GDM1 (cell line): ENCODE results near the gene ZNF570.

Experiments
- DNase-seq: peaks from one replicate; lab custom pipeline; 2025; lab: John Stamatoyannopoulos, UW

The ZNF570 gene

GRCh38 chr19:37468961-37469777 lies at the start of gene ZNF570:
Gene ZNF570 (plus strand): TSS chr19:37469356. CDS start chr19:37470355, 999 bp downstream.
- DNase-seq, result peak; percentile 69

GRCh38 chr19:37452500-37453245 lies 16.5 kb upstream of the ZNF570 start:
- no peak for DNase-seq

GRCh38 chr19:37466277-37466797 lies 2.8 kb upstream of the ZNF570 start:
- no peak for DNase-seq

- peak; percentile 83 for DNase-seq
These were observed 2.2 kb upstream of the ZNF570 start, which contains the start of gene ZNF569 for GRCh38 chr19:37466798-37467607. Gene ZNF569 (minus strand): TSS chr19:37467444. CDS start chr19:37444921, 22,523 bp downstream.

- DNase-seq, result no peak
These were observed 1.5 kb upstream of the ZNF570 start for GRCh38 chr19:37467608-37468090.

GRCh38 chr19:37470216-37470615 lies 1.1 kb downstream of the ZNF570 start:
- no peak for DNase-seq

- DNase-seq, result no peak
These were observed 3.0 kb downstream of the ZNF570 start for GRCh38 chr19:37472165-37472564.

- DNase-seq, result no peak
These were observed 15.4 kb downstream of the ZNF570 start for GRCh38 chr19:37484406-37485168.

GRCh38 chr19:37492213-37492612 lies 23.1 kb downstream of the ZNF570 start:
- no peak for DNase-seq

- no peak for DNase-seq
These were observed 36.8 kb downstream of the ZNF570 start for GRCh38 chr19:37505958-37506386.

GRCh38 chr19:37506387-37507166 lies 37.4 kb downstream of the ZNF570 start, which contains the start of gene ZNF793:
Gene ZNF793 (plus strand): TSS chr19:37506939. CDS start chr19:37523440, 16,501 bp downstream.
- DNase-seq, result no peak

- no peak for DNase-seq
These were observed 38.0 kb downstream of the ZNF570 start for GRCh38 chr19:37507167-37507464.

GRCh38 chr19:37511186-37511585 lies 42.0 kb downstream of the ZNF570 start:
- DNase-seq, result no peak

GRCh38 chr19:37511821-37512220 lies 42.7 kb downstream of the ZNF570 start:
- DNase-seq, result no peak

- DNase-seq, result no peak
These were observed 44.2 kb downstream of the ZNF570 start for GRCh38 chr19:37513397-37513796.

GRCh38 chr19:37519890-37520289 lies 50.7 kb downstream of the ZNF570 start:
- DNase-seq, result no peak

GRCh38 chr19:37537391-37537947 lies 68.3 kb downstream of the ZNF570 start:
- no peak for DNase-seq
